ENCODE measurements around the gene NPIPA3.
"Not testable (repeated sequence)": the region's sequence is repeated elsewhere in the genome, so short reads cannot be mapped to it uniquely, and the experiment has no call there.

The NPIPA3 gene

DNA sequence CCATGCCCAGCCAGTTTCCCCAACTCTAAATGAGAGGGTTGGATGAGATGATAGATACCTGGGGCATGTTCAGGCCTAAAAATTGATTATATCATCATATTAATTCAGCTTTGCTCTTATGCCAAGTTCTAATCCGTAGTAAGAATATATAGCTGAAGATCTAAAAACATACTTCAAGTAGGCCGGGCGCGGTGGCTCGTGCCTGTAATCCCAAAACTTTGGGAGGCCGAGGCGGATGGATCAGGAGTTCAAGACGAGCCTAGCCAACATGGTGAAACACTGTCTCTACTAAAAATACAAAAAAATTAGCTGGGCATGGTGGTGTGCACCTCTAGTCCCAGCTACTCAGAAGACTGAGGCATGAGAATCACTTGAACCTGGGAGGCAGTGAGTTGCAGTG is 21.1 kb upstream of the NPIPA3 start:
- H2BK15ac ChIP-seq (ENCODE audit: low read depth, poor library complexity, severe bottlenecking): no peak overlapping the region
- no peak overlapping the region for H3K4me3 ChIP-seq (ENCODE audit: insufficient read depth in 1 of 2, low read depth in 1 of 2, low read length in 2 of 2)
- no peak overlapping the region for H2AK5ac ChIP-seq (ENCODE audit: low read length, severe bottlenecking)
- H3K9ac ChIP-seq (ENCODE audit: low read length): no peak overlapping the region
- H2BK12ac ChIP-seq (ENCODE audit: low read length in 2 of 2): no peak overlapping the region
- peaks cover 1% of the 10 kb centered on the region for H3K4me1 ChIP-seq (ENCODE audit: control insufficient read depth, insufficient read depth, low read depth, low read length)
- H3K4ac ChIP-seq (ENCODE audit: low read depth in 1 of 2, low read length in 2 of 2): no peak overlapping the region
- DNase-seq: no peak
- H2BK120ac ChIP-seq (ENCODE audit: low read depth, low read length): no peak overlapping the region
- no peaks in the 10 kb centered on the region for H3K79me1 ChIP-seq (replicated peaks; ENCODE audit: low read length, poor library complexity, severe bottlenecking)
- peaks cover 0 to 2% of the 10 kb centered on the region in 2 experiments for H3K36me3 ChIP-seq (ENCODE audit: control insufficient read depth in 1 of 2, insufficient read depth in 2 of 2, low read depth in 1 of 2, low read length in 2 of 2)
- 97% methylated on average over 7 of the region's 8 CpGs for WGBS
- H4K91ac ChIP-seq (ENCODE audit: low read length): no peak overlapping the region
- H2AFZ ChIP-seq (ENCODE audit: low read depth, low read length): no peak overlapping the region
- H3K9me3 ChIP-seq (ENCODE audit: control insufficient read depth, low read length): no peaks in the 10 kb centered on the region
- H3K4me2 ChIP-seq (ENCODE audit: low read length, poor library complexity, severe bottlenecking): no peak overlapping the region
- no peak overlapping the region for H3K14ac ChIP-seq (ENCODE audit: low read length in 2 of 2)
- no peak overlapping the region for H3K27ac ChIP-seq (ENCODE audit: low read length, poor library complexity, severe bottlenecking)
- H2BK5ac ChIP-seq (ENCODE audit: low read depth, low read length, poor library complexity, severe bottlenecking): no peak overlapping the region
- H4K8ac ChIP-seq (ENCODE audit: low read length): no peak overlapping the region
- no peak overlapping the region for H3K23ac ChIP-seq (ENCODE audit: low read length in 2 of 2)
- peaks cover 0 to 3% of the 10 kb centered on the region in 2 experiments for H3K27me3 ChIP-seq (ENCODE audit: control insufficient read depth in 1 of 2, insufficient read depth in 1 of 2, low read length in 2 of 2)
- no peak overlapping the region for H3K18ac ChIP-seq (ENCODE audit: low read depth in 1 of 2, low read length in 2 of 2)

DNA sequence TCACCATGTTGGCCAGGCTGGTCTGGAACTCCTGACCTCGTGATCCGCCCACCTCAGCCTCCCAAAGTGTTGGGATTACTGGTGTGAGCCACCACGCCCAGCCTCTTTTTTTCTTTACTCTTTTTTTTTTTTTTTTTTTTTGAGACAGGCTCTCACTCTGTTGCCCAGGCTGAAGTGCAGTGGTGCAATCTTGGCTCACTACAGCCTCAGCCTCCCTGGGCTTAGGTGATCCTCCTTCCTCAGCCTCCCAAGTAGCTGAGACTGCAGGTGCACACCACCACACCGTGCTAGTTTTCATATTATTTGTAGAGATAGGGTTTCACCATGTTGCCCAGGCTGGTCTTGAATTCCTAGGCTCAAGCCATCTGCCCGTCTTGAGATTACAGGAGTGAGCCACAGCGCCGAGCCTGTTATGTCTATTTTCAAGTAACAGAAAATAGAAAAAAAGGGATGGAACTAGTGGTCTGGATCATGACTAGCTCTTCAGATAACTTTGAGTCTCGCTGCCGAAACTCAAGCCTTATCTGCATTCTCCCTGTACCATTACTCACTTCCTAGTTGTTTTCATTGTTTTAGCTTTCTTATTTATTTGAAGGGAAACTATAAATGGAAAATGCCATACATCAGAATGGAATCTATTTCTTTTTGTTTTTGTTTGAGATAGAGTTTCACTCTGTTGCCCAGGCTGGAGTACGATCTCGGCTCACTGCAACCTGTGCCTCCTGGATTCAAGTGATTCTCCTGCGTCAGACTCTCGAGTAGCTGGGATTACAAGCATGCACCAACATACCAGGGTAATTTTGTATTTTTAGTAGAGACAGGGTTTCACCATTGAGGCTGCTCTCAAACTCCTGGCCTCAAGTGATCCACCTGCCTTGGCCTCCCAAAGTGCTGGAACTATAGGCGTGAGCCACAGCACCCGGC is 17.1 kb upstream of the NPIPA3 start:
- WGBS: 79% methylated on average over 14 of the region's 15 CpGs
- not testable (repeated sequence) for H3K4me3 ChIP-seq (ENCODE audit: insufficient read depth in 1 of 2, low read depth in 1 of 2, low read length in 2 of 2); H3K4me1 ChIP-seq (ENCODE audit: control insufficient read depth, insufficient read depth, low read depth, low read length); H2BK12ac ChIP-seq (ENCODE audit: low read length in 2 of 2); H3K27me3 ChIP-seq (ENCODE audit: control insufficient read depth in 1 of 2, insufficient read depth in 1 of 2, low read length in 2 of 2); H3K27ac ChIP-seq (ENCODE audit: low read length, poor library complexity, severe bottlenecking); H3K9me3 ChIP-seq (ENCODE audit: control insufficient read depth, low read length); H3K36me3 ChIP-seq (ENCODE audit: control insufficient read depth in 1 of 2, insufficient read depth in 2 of 2, low read depth in 1 of 2, low read length in 2 of 2); H2BK120ac ChIP-seq (ENCODE audit: low read depth, low read length); H3K23ac ChIP-seq (ENCODE audit: low read length in 2 of 2); DNase-seq; H2BK15ac ChIP-seq (ENCODE audit: low read depth, poor library complexity, severe bottlenecking); H3K9ac ChIP-seq (ENCODE audit: low read length); H4K91ac ChIP-seq (ENCODE audit: low read length); H4K8ac ChIP-seq (ENCODE audit: low read length); H3K79me1 ChIP-seq (replicated peaks; ENCODE audit: low read length, poor library complexity, severe bottlenecking); H3K4me2 ChIP-seq (ENCODE audit: low read length, poor library complexity, severe bottlenecking); H3K14ac ChIP-seq (ENCODE audit: low read length in 2 of 2); H2BK5ac ChIP-seq (ENCODE audit: low read depth, low read length, poor library complexity, severe bottlenecking); H2AK5ac ChIP-seq (ENCODE audit: low read length, severe bottlenecking); H3K4ac ChIP-seq (ENCODE audit: low read depth in 1 of 2, low read length in 2 of 2); H3K18ac ChIP-seq (ENCODE audit: low read depth in 1 of 2, low read length in 2 of 2); H2AFZ ChIP-seq (ENCODE audit: low read depth, low read length)

DNA sequence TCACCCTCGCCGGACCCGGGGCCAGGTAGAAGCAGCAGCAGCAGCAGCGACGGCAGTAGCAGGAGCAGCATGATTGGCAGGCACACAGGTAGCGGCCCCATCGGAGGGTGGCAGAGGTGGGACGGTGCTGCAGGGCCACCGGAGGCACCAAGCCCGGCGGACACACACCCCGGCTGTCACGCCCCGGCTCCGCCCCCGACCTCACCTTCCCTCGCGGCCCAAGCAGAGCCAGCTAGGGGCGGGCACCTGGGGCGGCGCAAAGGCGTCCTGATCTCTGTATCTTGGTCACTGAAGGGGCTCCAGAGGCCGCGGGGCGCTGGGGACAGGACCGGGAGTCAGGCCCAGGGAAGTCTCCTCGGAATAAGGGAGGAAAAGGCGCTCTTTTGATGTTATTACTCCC is 9.1 kb upstream of the NPIPA3 start, which contains the start of gene PLA2G10:
PLA2G10 (minus strand) TSS at position 180 of the 400 bp plus-strand sequence; CDS start at position 101, 79 bp downstream.
- not testable (repeated sequence) for H2AFZ ChIP-seq (ENCODE audit: low read depth, low read length); H2BK15ac ChIP-seq (ENCODE audit: low read depth, poor library complexity, severe bottlenecking); H3K36me3 ChIP-seq (ENCODE audit: control insufficient read depth in 1 of 2, insufficient read depth in 2 of 2, low read depth in 1 of 2, low read length in 2 of 2); H3K79me1 ChIP-seq (replicated peaks; ENCODE audit: low read length, poor library complexity, severe bottlenecking); H3K9me3 ChIP-seq (ENCODE audit: control insufficient read depth, low read length); H2AK5ac ChIP-seq (ENCODE audit: low read length, severe bottlenecking); H4K91ac ChIP-seq (ENCODE audit: low read length); H2BK120ac ChIP-seq (ENCODE audit: low read depth, low read length); H3K4ac ChIP-seq (ENCODE audit: low read depth in 1 of 2, low read length in 2 of 2); H3K9ac ChIP-seq (ENCODE audit: low read length); DNase-seq; H4K8ac ChIP-seq (ENCODE audit: low read length); H3K4me1 ChIP-seq (ENCODE audit: control insufficient read depth, insufficient read depth, low read depth, low read length); H3K23ac ChIP-seq (ENCODE audit: low read length in 2 of 2); H3K14ac ChIP-seq (ENCODE audit: low read length in 2 of 2); H3K27ac ChIP-seq (ENCODE audit: low read length, poor library complexity, severe bottlenecking); H2BK5ac ChIP-seq (ENCODE audit: low read depth, low read length, poor library complexity, severe bottlenecking); H2BK12ac ChIP-seq (ENCODE audit: low read length in 2 of 2); H3K4me3 ChIP-seq (ENCODE audit: insufficient read depth in 1 of 2, low read depth in 1 of 2, low read length in 2 of 2); H3K27me3 ChIP-seq (ENCODE audit: control insufficient read depth in 1 of 2, insufficient read depth in 1 of 2, low read length in 2 of 2); H3K4me2 ChIP-seq (ENCODE audit: low read length, poor library complexity, severe bottlenecking); H3K18ac ChIP-seq (ENCODE audit: low read depth in 1 of 2, low read length in 2 of 2)
- no CpG with 5 or more reads among the region's 28 CpGs for WGBS

- not testable (repeated sequence) for H2AK5ac ChIP-seq (ENCODE audit: low read length, severe bottlenecking); H3K18ac ChIP-seq (ENCODE audit: low read depth in 1 of 2, low read length in 2 of 2); H2BK5ac ChIP-seq (ENCODE audit: low read depth, low read length, poor library complexity, severe bottlenecking); H3K9me3 ChIP-seq (ENCODE audit: control insufficient read depth, low read length); H2AFZ ChIP-seq (ENCODE audit: low read depth, low read length); H3K4me2 ChIP-seq (ENCODE audit: low read length, poor library complexity, severe bottlenecking); H3K4me3 ChIP-seq (ENCODE audit: insufficient read depth in 1 of 2, low read depth in 1 of 2, low read length in 2 of 2); H3K36me3 ChIP-seq (ENCODE audit: control insufficient read depth in 1 of 2, insufficient read depth in 2 of 2, low read depth in 1 of 2, low read length in 2 of 2); H3K27me3 ChIP-seq (ENCODE audit: control insufficient read depth in 1 of 2, insufficient read depth in 1 of 2, low read length in 2 of 2); H3K9ac ChIP-seq (ENCODE audit: low read length); H3K23ac ChIP-seq (ENCODE audit: low read length in 2 of 2); H3K4ac ChIP-seq (ENCODE audit: low read depth in 1 of 2, low read length in 2 of 2); H3K14ac ChIP-seq (ENCODE audit: low read length in 2 of 2); H3K79me1 ChIP-seq (replicated peaks; ENCODE audit: low read length, poor library complexity, severe bottlenecking); H2BK120ac ChIP-seq (ENCODE audit: low read depth, low read length); H2BK12ac ChIP-seq (ENCODE audit: low read length in 2 of 2); H2BK15ac ChIP-seq (ENCODE audit: low read depth, poor library complexity, severe bottlenecking); H4K91ac ChIP-seq (ENCODE audit: low read length); H3K4me1 ChIP-seq (ENCODE audit: control insufficient read depth, insufficient read depth, low read depth, low read length); H3K27ac ChIP-seq (ENCODE audit: low read length, poor library complexity, severe bottlenecking); DNase-seq; H4K8ac ChIP-seq (ENCODE audit: low read length)
- no CpG with 5 or more reads among the region's 7 CpGs for WGBS
These were observed 1.4 kb upstream of the NPIPA3 start for GRCh38 chr16:14701859-14702258.

All from mesenchymal stem cell (in vitro differentiated cells and primary cell).